HG02973 (cell line): Measurements from ENCODE around the gene OTUD1.

Source experiments
- ATAC-seq: cut with Tn5 transposase; IDR thresholded peaks from one replicate; pipeline ENCODE4 v1.9.1; 2021; ENCODE audit warnings: moderate library complexity; ENCODE audit not compliant: unreplicated experiment

The OTUD1 gene

GRCh38 chr10:23467012-23467411, 28.1 kb downstream of the OTUD1 start:
- no peak for ATAC-seq

DNA sequence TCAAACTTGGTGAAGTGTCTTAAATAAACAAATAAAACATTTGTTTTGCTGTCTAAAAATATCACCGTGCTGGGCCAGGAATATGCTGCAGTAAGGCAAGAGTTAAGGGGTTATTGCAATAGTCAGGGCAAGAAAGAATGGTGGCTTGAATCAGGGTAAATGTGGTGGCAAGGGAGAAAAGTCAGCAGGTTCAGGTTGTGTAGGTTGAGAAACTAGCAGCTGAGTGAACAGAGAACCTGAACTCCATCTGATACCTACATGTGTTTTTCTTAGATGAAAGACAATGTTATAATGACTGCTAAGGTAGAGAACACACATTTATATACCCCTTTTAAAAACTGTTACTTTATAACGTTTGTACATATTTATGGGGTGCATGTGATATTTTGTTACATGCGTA, 28.7 kb downstream of the OTUD1 start:
- no peak for ATAC-seq

- ATAC-seq: no peak
Measured at GRCh38 chr10:23469596-23470237, 30.8 kb downstream of the OTUD1 start.

- no peak for ATAC-seq
Measured at GRCh38 chr10:23472181-23472580, 33.3 kb downstream of the OTUD1 start.

DNA sequence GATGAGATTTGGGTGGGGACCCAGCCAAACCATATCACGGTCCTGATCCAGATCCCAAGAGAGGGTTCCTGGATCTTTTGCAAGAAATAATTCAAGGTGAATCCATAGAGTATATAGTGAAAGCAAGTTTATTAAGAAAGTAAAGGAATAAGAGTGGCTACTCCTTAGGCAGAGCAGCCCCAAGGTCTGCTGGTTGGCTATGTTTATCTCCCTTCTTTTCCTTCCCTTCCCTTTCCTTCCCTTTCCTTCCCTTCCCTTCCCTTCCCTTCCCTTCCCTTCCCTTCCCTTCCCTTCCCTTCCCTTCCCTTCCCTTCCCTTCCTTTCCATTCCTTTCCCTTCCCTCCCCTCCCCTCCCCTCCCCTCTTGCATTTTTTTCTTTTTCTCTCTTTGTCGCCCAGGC, 35.2 kb downstream of the OTUD1 start:
- no peak for ATAC-seq

GRCh38 chr10:23474626-23475025, 35.8 kb downstream of the OTUD1 start:
- no peak for ATAC-seq

- ATAC-seq: no peak
Measured at GRCh38 chr10:23478570-23478969, 39.7 kb downstream of the OTUD1 start.

- ATAC-seq: no peak
Measured at GRCh38 chr10:23479798-23480473, 41.1 kb downstream of the OTUD1 start.

GRCh38 chr10:23481363-23481961, 42.6 kb downstream of the OTUD1 start:
- no peak for ATAC-seq

DNA sequence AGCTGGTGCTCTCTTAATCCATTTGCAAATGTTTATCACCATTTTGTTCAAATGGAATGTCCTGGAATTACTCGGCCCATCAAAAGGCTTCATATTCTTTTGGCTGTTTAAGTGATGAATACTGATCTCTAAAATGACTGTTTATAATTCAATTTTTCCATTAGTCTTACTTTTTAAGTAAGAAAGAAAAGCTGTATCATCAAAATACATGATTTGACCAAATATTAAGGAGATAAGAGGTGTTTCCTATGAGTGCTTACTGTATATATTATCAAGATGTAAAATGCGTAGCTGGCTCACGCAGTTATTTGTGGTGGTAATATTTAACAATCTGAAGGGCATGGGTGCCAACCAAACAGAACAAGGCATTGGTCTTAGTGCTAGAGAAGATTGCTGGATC, 51.2 kb downstream of the OTUD1 start:
- ATAC-seq: no peak
